ENCODE data around the gene OR4K5.
"Not testable (repeated sequence)": the region's sequence is repeated elsewhere in the genome, so short reads cannot be mapped to it uniquely, and the experiment has no call there.

Gene OR4K5

DNA sequence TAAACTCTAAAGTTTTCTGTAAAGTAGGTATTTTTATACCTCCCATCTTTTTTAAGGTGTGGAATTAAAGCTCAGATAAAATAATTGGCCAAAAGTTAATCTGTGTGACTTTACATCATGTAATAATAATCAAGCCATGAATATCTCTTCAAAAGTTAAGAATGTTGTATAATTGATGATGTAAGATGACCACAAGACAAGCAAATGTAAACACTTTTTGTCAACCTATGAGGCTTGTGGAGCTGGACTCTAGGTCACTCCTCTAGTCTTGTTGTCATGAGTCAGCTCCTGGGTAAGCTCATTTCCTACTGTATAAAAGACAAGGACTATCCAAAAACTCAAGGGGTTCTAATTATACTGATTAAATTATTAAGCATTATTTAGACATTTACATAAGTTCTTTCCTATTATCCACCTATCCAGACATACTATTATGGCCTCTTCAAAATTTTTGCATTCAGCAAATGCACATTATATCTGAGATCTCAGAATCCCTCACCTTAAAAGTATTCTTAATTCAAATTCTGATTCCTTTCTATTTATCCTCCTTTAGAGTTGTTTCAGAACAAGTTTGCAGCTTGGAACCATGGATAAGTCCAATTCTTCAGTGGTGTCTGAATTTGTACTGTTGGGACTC, at the start of gene OR4K5:
Gene OR4K5 (plus strand): TSS at position 587 of the 637 bp plus-strand sequence. CDS start 0 bp downstream, at position 587.
- no peak for DNase-seq (ENCODE audit: low spot score)

GRCh38 chr14:19873178-19873577, 47.2 kb upstream of the OR4K5 start:
- DNase-seq (ENCODE audit: low spot score): no peak

- DNase-seq (ENCODE audit: low spot score): no peak
These were observed 45.6 kb upstream of the OR4K5 start, which contains the start of gene OR4K2 for GRCh38 chr14:19874842-19875241. TSS of gene OR4K2 (plus strand) at chr14:19875142. CDS start at chr14:19876268, 1,126 bp downstream.

DNA sequence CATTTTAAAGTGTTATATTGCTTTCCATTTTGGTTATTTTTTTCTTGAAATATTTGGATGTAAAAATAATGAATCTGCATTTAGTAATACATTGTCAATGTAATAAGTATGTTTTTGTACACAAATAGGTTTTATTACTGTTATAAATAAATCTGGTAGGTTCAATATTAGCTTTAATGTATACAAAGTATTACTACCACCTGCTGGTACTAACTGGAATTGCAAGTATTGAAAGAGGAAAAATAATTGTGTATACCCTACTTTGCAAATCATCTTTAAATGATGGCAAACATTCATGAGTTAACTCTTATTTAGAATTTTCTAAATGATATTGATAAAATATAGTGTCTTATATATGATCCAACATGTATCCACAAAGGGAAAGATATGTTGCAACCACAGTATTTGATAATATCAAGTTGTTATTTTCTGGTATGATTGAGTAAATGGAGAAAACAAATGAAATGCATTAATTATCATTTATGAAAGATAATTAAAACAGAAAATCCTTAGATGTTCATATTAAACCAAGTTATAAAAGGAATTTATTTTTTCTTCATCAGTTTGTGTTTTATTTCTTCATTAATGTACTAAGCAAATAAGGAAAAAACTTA, 42.3 kb upstream of the OR4K5 start:
- no peak for DNase-seq (ENCODE audit: low spot score)

GRCh38 chr14:19895282-19895681, 25.1 kb upstream of the OR4K5 start:
- DNase-seq (ENCODE audit: low spot score): no peak

GRCh38 chr14:19900999-19901398, 19.4 kb upstream of the OR4K5 start:
- DNase-seq (ENCODE audit: low spot score): no peak

DNA sequence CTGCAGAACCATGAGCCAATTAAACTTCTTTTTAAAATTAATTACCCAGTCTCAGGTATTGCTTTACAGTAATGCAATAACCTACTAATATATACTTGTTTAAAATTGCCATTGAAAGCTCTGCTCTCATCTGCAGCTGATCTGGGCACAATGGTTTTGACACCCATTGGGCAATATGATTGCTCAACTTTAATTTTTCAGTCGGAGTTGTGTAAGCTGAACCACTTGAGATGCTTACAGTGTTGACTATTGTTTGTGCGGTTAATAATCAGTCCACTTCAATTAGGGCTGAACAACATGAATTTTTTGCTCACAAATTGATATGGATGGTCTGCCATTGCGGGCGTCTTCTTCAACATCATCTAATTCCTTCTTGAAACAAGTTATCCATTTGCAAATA, 18.0 kb upstream of the OR4K5 start:
- no peak for DNase-seq (ENCODE audit: low spot score)

GRCh38 chr14:19906665-19907064, 13.7 kb upstream of the OR4K5 start:
- no peak for DNase-seq (ENCODE audit: low spot score)

GRCh38 chr14:19911114-19911513, 9.3 kb upstream of the OR4K5 start:
- DNase-seq (ENCODE audit: low spot score): no peak

DNA sequence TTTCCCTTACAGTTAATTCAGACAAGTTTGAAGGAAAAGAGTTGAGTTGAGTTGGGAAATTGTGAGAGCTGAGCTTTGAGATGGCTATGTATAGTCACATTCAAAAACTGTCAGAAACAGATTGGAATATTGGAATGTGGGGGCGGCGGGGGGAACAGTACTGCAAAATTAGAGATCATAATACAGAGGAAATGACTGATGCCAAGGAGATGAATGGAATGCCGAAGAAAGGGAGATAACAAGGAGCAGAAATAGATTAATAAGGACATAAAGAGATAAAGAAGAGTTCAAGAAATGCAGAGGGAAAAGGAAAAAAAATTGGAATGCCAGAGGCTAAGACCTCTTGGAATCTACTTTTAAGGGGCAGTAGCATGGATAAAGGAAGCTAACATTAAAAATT, 3.2 kb upstream of the OR4K5 start:
- DNase-seq (ENCODE audit: low spot score): no peak

- no peak for DNase-seq (ENCODE audit: low spot score)
These were observed 2.4 kb upstream of the OR4K5 start for GRCh38 chr14:19917955-19918518.

- DNase-seq (ENCODE audit: low spot score): no peak
These were observed 1.7 kb upstream of the OR4K5 start for GRCh38 chr14:19918553-19919264.

- no peak for DNase-seq (ENCODE audit: low spot score)
These were observed 10.2 kb downstream of the OR4K5 start, which contains the start of gene OR4K1 for GRCh38 chr14:19930617-19931016. TSS of gene OR4K1 (plus strand) at chr14:19930917. CDS start at chr14:19935667, 4,750 bp downstream.

GRCh38 chr14:19941668-19942067, 21.3 kb downstream of the OR4K5 start:
- no peak for DNase-seq (ENCODE audit: low spot score)

- no peak for DNase-seq (ENCODE audit: low spot score)
These were observed 27.1 kb downstream of the OR4K5 start for GRCh38 chr14:19947413-19948090.

DNA sequence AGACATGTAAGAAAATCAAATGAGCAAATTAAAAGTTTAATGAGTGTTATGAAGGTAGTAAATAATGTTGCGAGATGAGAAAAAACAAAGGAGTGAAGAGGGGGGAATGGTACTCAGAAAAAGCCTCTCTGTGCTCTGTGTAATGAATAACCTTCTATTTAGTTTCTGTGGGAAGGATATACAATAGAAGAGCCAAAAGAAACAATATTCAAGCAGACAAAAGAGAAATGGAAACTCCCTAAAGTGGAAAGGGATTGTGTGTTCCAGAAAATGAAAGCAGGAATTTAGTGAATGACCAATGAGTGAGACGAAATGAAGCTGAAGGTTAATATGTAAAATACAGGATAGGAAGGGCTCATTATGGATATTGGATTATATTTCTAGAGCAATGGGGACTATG, 28.8 kb downstream of the OR4K5 start:
- DNase-seq (ENCODE audit: low spot score): no peak

- DNase-seq (ENCODE audit: low spot score): not testable (repeated sequence)
These were observed 49.3 kb downstream of the OR4K5 start for GRCh38 chr14:19969735-19970134.

Data from germinal center (tissue), 1 donor.